ENCODE results near the gene ULBP2. TPM values are rescaled to one million over a fixed set of nuclear protein-coding genes. Genes with fewer than 3 reads are reported as not detected.

ULBP2 gene
- total and polyA plus RNA-seq, 2 of the 8 experiments (the other 6 are each of a cell fraction or from before 2014, with no cell fraction given): 0.05 TPM; not detected in 1

- TF ChIP-seq CBX8 (IDR thresholded peaks at IDR 0.05; ENCODE audit: borderline replicate concordance, low read depth, low read length) (0 out of 2 replicates have a peak, but pooled peaks have one; percentile 72), SP4 (IDR thresholded peaks at IDR 0.05; ENCODE audit: low read length) (no peak), SUZ12 (IDR thresholded peaks at IDR 0.05; ENCODE audit: low read length) (peak; percentile 64; the same call in 1 of the 2 replicates), RNF2 (IDR thresholded peaks at IDR 0.05; ENCODE audit: borderline replicate concordance, low read depth, low read length, missing control alignments, poor library complexity, severe bottlenecking) (peak; percentile 57), JUND (IDR thresholded peaks at IDR 0.05; ENCODE audit: low read length) (no peak), EZH2 (IDR thresholded peaks at IDR 0.05; ENCODE audit: low read depth, low read length, severe bottlenecking) (peak; percentile 68), BRCA1 (IDR thresholded peaks at IDR 0.05; ENCODE audit: low read depth, low read length) (no peak)
- Histone ChIP-seq H3K27me3 (replicated peaks in 1 of 4; ENCODE audit: control insufficient read depth in 3 of 4, extremely low read depth in 1 of 4, insufficient read depth in 3 of 4, low read length in 3 of 4) (peaks cover 62 to 86% (median 79%) of the 10 kb centered on the region in 4 experiments), H3K23me2 (ENCODE audit: low read depth, low read length) (peaks cover 13% of the 10 kb centered on the region; the same call in 1 of the 2 replicates), H4K20me1 (replicated peaks in 1 of 2; ENCODE audit: control insufficient read depth in 1 of 2, insufficient read depth in 2 of 2, low read length in 2 of 2) (peaks cover 6 to 9% of the 10 kb centered on the region in 2 experiments), H2AFZ (ENCODE audit: low read length) (no peak overlapping the region), H2BK12ac (ENCODE audit: low read depth, low read length) (peak overlapping the region; percentile 77; the same call in 1 of the 2 replicates), H3K9me3 (ENCODE audit: insufficient read depth in 2 of 2, low read depth in 1 of 2, low read length in 1 of 2) (no peaks in the 10 kb centered on the region), H3K4me2 (ENCODE audit: insufficient read depth in 1 of 2, low read depth in 2 of 2, low read length in 2 of 2) (no peak overlapping the region; a peak in 1 of 4 replicates), H3K23ac (ENCODE audit: insufficient read length) (no peak overlapping the region), H3K27ac (ENCODE audit: low read depth, low read length) (no peak overlapping the region), H4K5ac (ENCODE audit: insufficient read length, low read depth, low read length) (no peak overlapping the region), H4K91ac (replicated peaks; ENCODE audit: insufficient read length, low read length) (no peak overlapping the region), H2BK120ac (replicated peaks; ENCODE audit: low read depth, low read length) (no peak overlapping the region), H3K4me3 (ENCODE audit: extremely low read depth in 1 of 4, insufficient read depth in 2 of 4, low read depth in 3 of 4, low read length in 4 of 4) (no peak overlapping the region), H3K56ac (replicated peaks; ENCODE audit: insufficient read length, low read depth, low read length) (no peak overlapping the region), H3K36me3 (ENCODE audit: control insufficient read depth in 2 of 4, insufficient read depth in 4 of 4, low read length in 3 of 4) (peaks cover 0 to 4% (median 0%) of the 10 kb centered on the region in 4 experiments; a peak in 1 of 8 replicates), H3K14ac (ENCODE audit: insufficient read length) (no peak overlapping the region), H3K79me1 (ENCODE audit: low read depth, low read length) (no peaks in the 10 kb centered on the region), H3K79me2 (ENCODE audit: control insufficient read depth in 1 of 2, insufficient read depth in 2 of 2, low read length in 2 of 2) (no peaks in the 10 kb centered on the region), H3K4ac (replicated peaks; ENCODE audit: insufficient read length, low read depth, low read length) (no peak overlapping the region), H3K18ac (ENCODE audit: extremely low read depth, low read length) (no peak overlapping the region), H3K9ac (replicated peaks in 1 of 4; ENCODE audit: extremely low read depth in 1 of 4, low read depth in 3 of 4, low read length in 3 of 4) (no peak overlapping the region), H4K8ac (ENCODE audit: extremely low read depth, insufficient read depth, low read length) (no peak overlapping the region), H3K4me1 (replicated peaks in 1 of 4; ENCODE audit: control insufficient read depth in 3 of 4, insufficient read depth in 4 of 4, low read length in 3 of 4) (peaks cover 0 to 6% (median 3%) of the 10 kb centered on the region in 4 experiments; a peak in 5 of 7 replicates), H2BK15ac (ENCODE audit: low read length) (no peak overlapping the region), H2AK5ac (ENCODE audit: low read depth, low read length) (peak overlapping the region; percentile 56; the same call in 1 of the 2 replicates), H2BK20ac (ENCODE audit: low read length) (no peak overlapping the region), H2BK5ac (ENCODE audit: low read depth, low read length) (no peak overlapping the region)
- WGBS, 2 experiments (ENCODE audit: extremely low coverage in 1 of 2, insufficient coverage in 1 of 2, insufficient read length in 1 of 2, insufficient replicate concordance in 2 of 2, low coverage in 1 of 2, low lambda C conversion rate in 2 of 2, missing lambda C conversion rate in 1 of 2): 21% methylated on average over 6 of the region's 6 CpGs; no CpG with 5 or more reads in 1 of the 2 experiments
- ChIA-PET CTCF (ENCODE audit: partially characterized antibody) (interaction anchor here (1.2 to 1.9 kb wide), 5 partner anchors 11 to 76 kb away, joined by 3 to 10 read pairs (median 5); no protein-coding TSS in a partner anchor), POLR2A (ENCODE audit: partially characterized antibody) (interaction anchor here (0.6 to 1.5 kb wide), 2 partner anchors 50 to 295 kb away, joined by 3 to 4 read pairs; no protein-coding TSS in a partner anchor)
- FAIRE-seq (no peak), DNase-seq (ENCODE audit: low read depth in 1 of 2, low spot score in 2 of 2) (no peak)
These were observed 1.2 kb upstream of the ULBP2 start for GRCh38 chr6:149940672-149940982.

All from H1 (cell line).